M059J (cell line): ENCODE data around the gene USPL1. TPM values are rescaled to one million over a fixed set of nuclear protein-coding genes. Genes with fewer than 3 reads are reported as not detected.
A peak's percentile ranks its signal among the peaks of the same experiment; 100 is the strongest.
"Not testable (repeated sequence)": the region's sequence is repeated elsewhere in the genome, so short reads cannot be mapped to it uniquely, and the experiment has no call there.

Experiments
- DNase-seq: peaks from one replicate; pipeline ENCODE4 v3.0.0-alpha.2; 2012; ENCODE audit warnings: low read depth
- total RNA-seq: library from RNA; depleted of rRNA; stranded (reverse); fragments of >200 nt; shearing (Covaris generic); gene quantifications from 2 replicates; pipeline ENCODE4 v1.2.3, GENCODE V29; 2014; rRNA removed

USPL1 gene
- total RNA-seq = 14.2 and 19.5 TPM in 2 replicates

DNA sequence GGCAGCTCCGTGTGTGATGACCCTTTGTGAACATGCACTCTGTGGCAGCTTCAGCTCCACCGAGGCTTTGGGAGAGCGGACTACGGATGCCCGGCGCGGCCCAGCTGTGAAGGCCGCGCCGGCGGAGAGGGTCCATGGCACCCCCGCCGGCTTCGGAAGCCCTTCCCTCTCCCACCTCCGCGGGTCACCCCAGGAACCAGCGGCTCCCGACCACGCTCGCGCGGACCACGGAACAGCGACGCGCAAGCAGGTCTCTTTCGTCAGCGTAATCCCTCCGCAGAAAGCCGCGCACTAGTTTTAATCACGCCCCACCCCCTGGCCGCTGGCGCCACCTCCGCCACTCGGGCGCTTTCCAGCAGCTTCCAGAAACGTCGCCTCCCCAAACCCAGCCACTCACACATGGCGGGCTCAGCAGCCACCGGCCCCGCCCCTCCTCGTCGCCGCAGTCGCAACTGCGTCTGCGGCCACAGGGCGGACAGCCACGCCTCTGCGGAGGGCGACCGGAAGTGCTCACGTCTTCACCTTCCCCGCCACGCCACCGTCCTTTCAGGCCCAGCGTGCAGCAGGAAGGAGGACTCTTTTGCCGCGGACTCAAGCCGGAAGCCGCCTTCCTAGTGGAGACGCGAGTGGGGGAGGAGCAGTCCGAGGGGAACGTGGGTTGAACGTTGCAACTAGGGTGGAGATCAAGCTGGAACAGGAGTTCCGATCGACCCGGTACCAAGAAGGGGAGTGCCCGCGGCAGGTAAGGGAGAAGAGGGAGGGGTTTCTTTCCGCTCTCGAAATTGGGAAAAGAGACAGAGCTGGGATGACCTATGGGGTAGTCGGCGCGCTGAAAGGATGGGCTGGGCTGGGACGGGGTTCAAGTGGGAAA, at the start of gene USPL1:
USPL1 (plus strand) TSS at position 606 of the 871 bp plus-strand sequence. CDS start 3,221 bp downstream, outside the sequence.
- peak; percentile 95 for DNase-seq

- peak; percentile 94 for DNase-seq
Observed at GRCh38 chr13:30569901-30570576, 47.7 kb upstream of the USPL1 start.

DNA sequence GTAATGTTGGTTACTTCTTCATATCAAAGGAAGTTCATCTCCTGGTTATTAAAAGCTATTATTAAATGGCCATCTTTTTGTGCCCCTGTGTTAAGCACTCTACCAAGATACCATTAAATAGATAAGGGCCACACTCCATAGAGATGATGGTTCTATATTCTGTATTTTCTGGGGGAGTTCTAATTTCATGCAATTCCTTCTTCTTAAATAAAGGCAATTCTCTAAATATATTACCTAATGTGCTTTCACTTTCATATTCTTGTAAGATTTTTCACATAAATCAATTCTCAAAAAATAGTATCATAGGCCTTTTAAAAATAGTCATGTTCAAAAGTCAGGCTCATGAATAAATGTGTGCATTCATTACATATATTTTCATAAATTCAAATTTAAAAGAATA, 47.0 kb upstream of the USPL1 start:
- DNase-seq = no peak

- peak; percentile 65 for DNase-seq
Observed at GRCh38 chr13:30572859-30573275, 44.9 kb upstream of the USPL1 start.

DNA sequence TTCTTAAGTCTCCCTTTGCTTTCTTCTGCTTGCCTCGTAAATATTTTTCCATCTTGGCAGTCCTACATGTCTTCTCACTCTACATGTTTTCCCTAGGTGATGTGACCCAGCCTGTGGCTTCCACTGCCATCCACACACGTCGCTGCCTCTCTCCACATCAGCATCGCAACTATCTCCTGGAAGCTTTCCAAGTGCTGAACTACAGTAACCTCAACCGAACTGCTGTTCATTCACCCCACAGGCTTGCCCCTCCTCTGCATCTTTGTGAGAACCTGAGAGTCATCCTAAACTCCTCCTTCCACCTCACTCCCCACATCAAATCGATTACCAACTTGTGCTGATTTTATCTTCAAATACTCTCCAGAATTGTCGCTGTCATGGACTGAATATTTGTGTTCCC, 41.2 kb upstream of the USPL1 start:
- peak; percentile 84 for DNase-seq

DNA sequence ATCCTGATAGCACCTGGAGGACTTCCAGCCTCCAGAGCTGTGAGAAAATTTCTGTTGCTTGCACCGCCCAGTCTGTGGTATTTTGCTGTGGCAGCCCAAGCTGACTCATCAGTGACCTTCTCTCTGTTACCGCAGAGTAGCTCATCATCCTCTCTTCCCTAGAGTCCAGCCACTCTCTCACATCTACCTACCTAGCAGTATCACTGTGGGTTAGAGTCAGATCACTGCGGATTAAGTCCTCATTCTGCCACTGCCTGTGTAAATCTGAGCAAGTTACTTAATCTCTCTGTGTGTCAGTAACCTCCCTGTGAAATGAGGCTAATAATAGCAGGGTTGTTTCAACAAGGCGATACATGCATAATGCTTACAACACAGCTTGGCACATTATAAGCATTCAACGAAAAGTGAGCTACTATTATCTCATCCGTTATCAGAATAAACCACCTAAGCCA, 40.3 kb upstream of the USPL1 start:
- DNase-seq = peak; percentile 95

- peak; percentile 69 for DNase-seq
Observed at GRCh38 chr13:30580852-30581502, 36.7 kb upstream of the USPL1 start.

DNA sequence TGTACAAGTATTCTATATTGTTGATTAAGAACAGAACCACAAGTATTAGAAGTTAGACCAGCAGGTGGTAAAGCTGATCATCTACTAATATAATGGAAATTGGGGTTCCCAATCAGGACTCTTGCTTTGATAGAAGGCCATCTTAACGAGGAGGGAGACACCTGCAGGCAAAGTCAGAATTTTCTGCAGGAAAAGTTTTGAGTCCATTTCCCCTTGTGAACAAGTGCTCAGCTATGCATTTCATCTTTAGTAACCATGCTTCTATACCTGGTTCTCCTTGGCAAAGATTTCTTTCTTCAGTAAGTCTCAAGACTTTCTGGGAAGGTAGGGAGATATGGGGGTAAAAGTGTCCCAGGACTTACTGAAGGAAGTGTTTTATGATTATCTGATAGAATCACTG, 36.1 kb upstream of the USPL1 start:
- peak; percentile 28 for DNase-seq

DNA sequence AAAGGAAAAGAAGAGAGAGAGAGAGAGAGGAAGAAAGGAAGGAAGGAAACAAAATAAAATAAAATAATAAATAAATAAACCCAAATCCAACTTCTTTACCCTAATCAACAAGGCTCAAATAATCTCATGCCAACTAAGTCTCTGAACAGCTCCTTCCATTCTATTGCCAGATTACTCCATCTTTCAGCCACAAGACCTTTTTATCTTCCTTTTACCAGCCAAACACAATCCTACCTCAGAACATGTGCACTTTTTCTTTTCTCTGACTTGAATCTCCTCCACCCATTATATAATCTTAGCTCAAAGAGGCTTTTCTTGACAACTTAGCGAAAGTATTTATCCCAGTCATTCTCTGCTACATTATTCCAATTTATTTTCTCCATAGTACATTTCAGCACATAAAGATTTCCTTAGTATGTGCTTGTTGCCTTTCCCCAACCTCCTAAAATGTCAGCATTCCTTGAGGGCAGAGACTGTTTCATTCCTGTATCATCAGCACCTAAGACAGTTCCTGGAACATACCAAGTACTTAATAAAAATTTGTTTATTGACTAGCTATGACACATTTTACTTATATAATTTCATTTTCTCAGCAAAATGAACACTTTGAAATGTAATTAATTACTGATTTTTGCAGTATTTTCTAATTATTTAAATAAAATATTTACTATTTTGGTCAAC, 33.5 kb upstream of the USPL1 start:
- DNase-seq = no peak

DNA sequence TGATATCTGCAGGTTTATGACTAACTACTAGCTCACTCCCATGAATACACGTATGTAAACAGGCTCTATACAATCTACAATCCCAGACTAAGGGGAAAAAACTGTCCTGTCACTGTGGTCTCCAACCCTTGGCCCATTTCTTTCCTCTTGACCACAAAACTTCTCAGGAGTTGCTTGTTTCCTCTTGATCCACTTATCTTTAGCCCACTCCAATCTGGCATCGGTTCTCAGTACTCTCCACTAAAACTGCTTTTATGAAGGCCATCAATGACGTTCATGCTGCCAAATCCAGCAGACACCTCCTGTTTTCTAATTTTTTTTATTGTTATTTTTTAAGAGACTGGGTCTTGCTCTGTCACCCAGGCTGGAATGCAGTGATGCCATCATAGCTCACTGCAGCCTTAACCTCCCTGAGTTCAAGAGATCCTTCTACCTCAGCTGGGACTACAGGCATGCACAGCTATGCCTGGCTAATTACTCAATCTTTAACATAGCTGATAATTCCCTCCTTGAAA, 31.9 kb upstream of the USPL1 start:
- DNase-seq = peak; percentile 82

- no peak for DNase-seq
Observed at GRCh38 chr13:30587231-30587630, 30.5 kb upstream of the USPL1 start.

DNA sequence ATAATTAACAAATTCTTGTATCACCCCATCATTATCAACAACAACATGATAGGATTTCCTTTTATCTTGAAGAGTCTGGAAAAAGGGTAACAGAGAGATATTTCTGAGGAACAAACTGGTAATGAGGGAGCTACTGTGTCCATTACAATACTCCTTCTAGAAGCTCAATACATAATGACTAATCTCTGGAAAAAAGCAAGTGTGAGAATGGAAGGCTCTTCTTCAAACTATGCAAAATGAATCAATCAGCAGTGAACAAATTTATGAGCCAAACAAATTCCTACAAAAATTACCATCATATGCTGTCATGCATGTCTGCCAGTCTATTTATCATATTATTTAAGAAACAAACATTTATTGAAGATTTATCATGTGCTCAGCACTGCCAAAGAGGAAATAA, 30.0 kb upstream of the USPL1 start:
- no peak for DNase-seq

DNA sequence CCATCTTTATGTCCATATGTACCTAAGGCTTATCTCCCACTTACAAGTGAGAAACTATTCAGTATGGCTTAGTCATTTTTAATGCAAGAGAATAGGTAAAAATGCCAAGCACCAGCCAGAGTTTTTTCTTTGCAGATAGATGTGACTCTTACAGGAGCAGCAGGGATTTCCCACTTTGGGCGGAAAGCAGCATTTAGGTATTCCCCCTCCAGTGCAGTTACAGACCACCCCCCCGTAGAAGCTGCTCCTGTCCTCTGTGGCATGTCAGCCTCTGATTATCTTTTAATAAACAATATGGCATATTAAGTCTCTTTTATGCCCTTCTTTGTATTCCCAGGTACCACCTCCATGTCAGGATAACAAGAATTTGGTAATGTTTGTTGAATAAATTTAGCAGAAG, 24.7 kb upstream of the USPL1 start:
- no peak for DNase-seq

- no peak for DNase-seq
Observed at GRCh38 chr13:30600496-30600895, 17.2 kb upstream of the USPL1 start.

DNA sequence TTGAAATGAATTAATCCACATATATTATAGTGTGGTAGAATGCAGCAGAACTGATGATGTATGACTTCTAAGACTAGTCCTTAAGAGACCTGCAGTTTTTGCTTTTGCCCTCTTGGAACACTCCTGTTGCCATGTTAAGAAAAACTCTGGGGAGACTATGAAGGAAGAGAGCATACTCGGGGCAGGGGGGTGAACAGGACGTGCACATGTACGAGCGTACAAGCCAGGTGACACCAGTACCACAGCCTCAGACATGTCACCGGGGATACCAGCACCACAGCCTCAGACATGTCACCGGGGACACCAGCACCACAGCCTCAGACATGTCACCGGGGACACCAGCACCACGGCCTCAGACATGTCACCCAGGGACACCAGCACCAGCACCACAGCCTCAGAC, 15.9 kb upstream of the USPL1 start:
- DNase-seq = no peak

DNA sequence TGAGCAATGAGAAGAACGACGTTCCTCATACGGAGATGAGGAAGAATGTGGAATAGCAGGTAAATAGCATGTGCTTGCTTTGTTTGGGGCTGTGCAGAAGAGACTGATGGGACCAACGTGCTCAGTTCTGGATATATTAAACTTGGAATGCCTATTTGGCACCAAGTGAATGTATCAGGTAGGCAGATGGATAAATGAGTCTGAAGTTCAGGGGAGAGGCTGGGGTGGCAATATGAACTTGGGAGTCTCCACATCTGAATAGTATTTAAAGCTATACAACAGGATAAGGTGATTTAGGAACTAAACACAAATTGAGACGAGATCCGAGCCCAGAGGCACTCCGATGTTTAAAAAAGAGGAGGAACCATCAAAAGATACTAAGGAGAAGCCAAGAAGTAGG, 12.7 kb upstream of the USPL1 start:
- DNase-seq = no peak

DNA sequence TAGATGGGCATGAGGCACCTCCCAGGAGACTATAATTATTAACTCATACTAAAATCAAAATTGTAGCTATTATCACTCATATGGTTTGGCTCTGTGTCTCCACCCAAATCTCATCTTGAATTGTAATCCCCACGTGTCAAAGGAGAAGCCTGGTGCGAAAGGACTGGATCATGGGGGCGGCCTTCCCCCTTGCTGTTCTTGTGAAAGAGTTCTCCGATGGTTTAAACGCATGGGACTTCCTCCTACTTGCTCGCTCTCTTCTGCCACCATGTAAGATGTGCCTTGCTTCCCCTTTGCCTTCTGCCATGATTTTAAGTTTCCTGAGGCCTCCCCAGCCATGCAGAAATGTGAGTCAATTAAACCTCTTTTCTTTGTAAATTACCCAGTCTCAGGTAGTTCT, 10.5 kb upstream of the USPL1 start:
- not testable (repeated sequence) for DNase-seq

- DNase-seq = no peak
Observed at GRCh38 chr13:30607908-30608307, 9.8 kb upstream of the USPL1 start.

- no peak for DNase-seq
Observed at GRCh38 chr13:30608364-30608763, 9.4 kb upstream of the USPL1 start.

- DNase-seq = no peak
Observed at GRCh38 chr13:30610311-30610710, 7.4 kb upstream of the USPL1 start.

DNA sequence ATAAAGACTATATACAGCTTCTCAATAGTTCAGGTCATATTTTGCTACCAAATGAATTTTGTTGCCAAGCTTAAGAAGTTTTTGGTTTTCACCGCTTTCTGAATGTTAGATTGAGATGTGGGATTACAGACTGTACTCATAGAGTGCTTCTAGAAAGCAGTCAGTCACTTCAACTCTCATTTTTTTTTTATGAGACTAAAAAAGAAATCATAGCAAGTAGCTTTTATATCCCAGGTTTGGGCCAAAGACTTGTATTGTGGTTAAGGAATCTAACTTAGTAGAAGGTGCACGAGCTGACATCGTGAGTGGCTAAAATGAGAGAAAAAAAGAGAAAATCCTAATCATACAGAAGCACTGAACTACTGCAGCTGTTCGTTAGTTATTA, 2.2 kb upstream of the USPL1 start:
- DNase-seq = no peak
